HFFc6 (cell line): ENCODE data around the gene PITRM1. TPM values are rescaled to one million over a fixed set of nuclear protein-coding genes. Genes with fewer than 3 reads are reported as not detected.

Experiments
- DNase-seq: peaks from one replicate; pipeline ENCODE4 v3.0.0-alpha.2; 2018
- H3K27ac Mint-ChIP-seq: 2 replicates; pipeline ENCODE4 v1.8.0; 2020; ENCODE audit warnings: mild to moderate bottlenecking, mixed read lengths
- H3K27me3 Mint-ChIP-seq: 2 replicates; pipeline ENCODE4 v1.8.0; 2021; ENCODE audit warnings: mild to moderate bottlenecking, moderate library complexity, mixed read lengths; ENCODE audit not compliant: insufficient read depth
- H3K36me3 Mint-ChIP-seq: 2 replicates; pipeline ENCODE4 v1.8.0; 2021; ENCODE audit warnings: low read depth, mixed read lengths
- H3K4me1 Mint-ChIP-seq: 2 replicates; pipeline ENCODE4 v1.8.0; 2020; ENCODE audit warnings: low read depth, mixed read lengths
- H3K4me3 Mint-ChIP-seq: 2 replicates; pipeline ENCODE4 v1.8.0; 2020; ENCODE audit warnings: mild to moderate bottlenecking, moderate library complexity, mixed read lengths
- H3K9me3 Mint-ChIP-seq: 2 replicates; pipeline ENCODE4 v1.8.0; 2020; ENCODE audit warnings: mild to moderate bottlenecking, mixed read lengths
- CTCF ChIP-seq: fragments of 200-600 bp; sonication (generic); IDR thresholded peaks from 2 replicates; pipeline ENCODE4 v1.5.0; 2021; ENCODE audit warnings: antibody characterized with exemption, mild to moderate bottlenecking
- total RNA-seq, 6 experiments: library from RNA; stranded (reverse); fragmentation: NEBNext Ultra II Directional; extraction: Animal tissue kit (Norgen Biotek cat#: 25700); gene quantifications; 2 replicates in 1 of 6; 3 replicates in 5 of 6; pipeline ENCODE4 v1.2.3, GENCODE V29; 2021

Gene PITRM1
- total RNA-seq, 6 experiments from 2014 or later: 106 to 124 (median 112) TPM

- H3K4me1 Mint-ChIP-seq: peaks cover 8% of the 10 kb centered on the region; the same call in 1 of the 2 replicates
- TF ChIP-seq CTCF: no peak
- H3K36me3 Mint-ChIP-seq: peaks cover 41% of the 10 kb centered on the region
- H3K27ac Mint-ChIP-seq: no peak overlapping the region; the same call in 1 of the 2 replicates
- H3K27me3 Mint-ChIP-seq: peaks cover 7% of the 10 kb centered on the region
- no peaks in the 10 kb centered on the region for H3K9me3 Mint-ChIP-seq
- no peak overlapping the region for H3K4me3 Mint-ChIP-seq
- DNase-seq: no peak
These were observed 50.5 kb downstream of the PITRM1 start for GRCh38 chr10:3122034-3122433.

- Mint-ChIP-seq H3K4me1 (peaks cover 8% of the 10 kb centered on the region; the same call in 1 of the 2 replicates), H3K27ac (no peak overlapping the region), H3K4me3 (no peak overlapping the region), H3K9me3 (no peaks in the 10 kb centered on the region), H3K27me3 (peaks cover 7% of the 10 kb centered on the region), H3K36me3 (peaks cover 46% of the 10 kb centered on the region)
- TF ChIP-seq CTCF: peak; percentile 76
- no peak for DNase-seq
These were observed 52.7 kb downstream of the PITRM1 start for GRCh38 chr10:3119796-3120459.

- peaks cover 8% of the 10 kb centered on the region; the same call in 1 of the 2 replicates for H3K4me1 Mint-ChIP-seq
- no peak overlapping the region for H3K4me3 Mint-ChIP-seq
- no peak overlapping the region for H3K27ac Mint-ChIP-seq
These were observed 53.9 kb downstream of the PITRM1 start for GRCh38 chr10:3118641-3119091.

GRCh38 chr10:3117486-3117885 is 55.1 kb downstream of the PITRM1 start:
- no peak overlapping the region for H3K4me3 Mint-ChIP-seq
- peaks cover 5% of the 10 kb centered on the region; the same call in 1 of the 2 replicates for H3K4me1 Mint-ChIP-seq
- peaks cover 48% of the 10 kb centered on the region for H3K36me3 Mint-ChIP-seq
- H3K27me3 Mint-ChIP-seq: peaks cover 3% of the 10 kb centered on the region; the same call in 1 of the 2 replicates
- H3K27ac Mint-ChIP-seq: no peak overlapping the region
- no peak for DNase-seq
- TF ChIP-seq CTCF: no peak
- no peaks in the 10 kb centered on the region for H3K9me3 Mint-ChIP-seq

More at GRCh38 chr10:3118641-3119091, 53.9 kb downstream of the PITRM1 start:
- DNase-seq: no peak
- no peak for TF ChIP-seq CTCF
- Mint-ChIP-seq H3K36me3 (peaks cover 54% of the 10 kb centered on the region), H3K27me3 (peaks cover 7% of the 10 kb centered on the region), H3K9me3 (no peaks in the 10 kb centered on the region)

- TF ChIP-seq CTCF: no peak
- no peaks in the 10 kb centered on the region for H3K9me3 Mint-ChIP-seq
- H3K27me3 Mint-ChIP-seq: peaks cover 3% of the 10 kb centered on the region
- peaks cover 43% of the 10 kb centered on the region for H3K36me3 Mint-ChIP-seq
- H3K4me3 Mint-ChIP-seq: no peak overlapping the region
- no peak for DNase-seq
- no peak overlapping the region for H3K27ac Mint-ChIP-seq
- no peaks in the 10 kb centered on the region for H3K4me1 Mint-ChIP-seq
These were observed 56.0 kb downstream of the PITRM1 start for GRCh38 chr10:3116508-3117100.
